GM12878 (cell line): ENCODE data around the gene AP3D1. TPM values are rescaled to one million over a fixed set of nuclear protein-coding genes. Genes with fewer than 3 reads are reported as not detected.

Experiments
- ATAC-seq: fragments of 200-7000 bp; cut with Tn5 transposase; 3 replicates; pipeline ENCODE4 v1.9.1; 2020; ENCODE audit warnings: mild to moderate bottlenecking, moderate library complexity
- BruUV-seq: library from RNA; stranded (reverse); fragments of 400-500 nt; replicated peaks from 2 replicates; lab custom pipeline; 2021; lab: Mats Ljungman, UMichigan
- CTCF ChIA-PET: fragments of 300-600 bp; sonication (Branson Sonifier 250); formaldehyde crosslinking; extraction: SDS; loops from one replicate; lab custom pipeline; 2021; ENCODE audit warnings: inconsistent platforms; lab: Yijun Ruan, JAX
- POLR2A ChIA-PET: fragments of 350-600 bp; formaldehyde crosslinking; extraction: SDS; loops from one replicate; lab custom pipeline; 2021; ENCODE audit warnings: inconsistent platforms; lab: Charles Lee
- RAD21 ChIA-PET: fragments of 300-600 bp; sonication (Branson Sonifier 250); formaldehyde crosslinking; loops from one replicate; lab custom pipeline; 2023; ENCODE audit warnings: antibody characterized with exemption; ENCODE audit not compliant: unreplicated experiment; lab: Charles Lee
- SMC1A ChIA-PET: fragments of 300-600 bp; sonication (Branson Sonifier 250); formaldehyde crosslinking; loops from one replicate; lab custom pipeline; 2023; ENCODE audit not compliant: unreplicated experiment, uncharacterized antibody; lab: Charles Lee
- DNase-seq: peaks from one replicate; pipeline ENCODE4 v3.0.0-alpha.2; 2011; ENCODE audit warnings: low read depth, low spot score
- FAIRE-seq: peaks from 3 replicates; lab custom pipeline; 2011; peaks lifted over from hg19 to GRCh38; lab: Jason Lieb, UNC
- H2AFZ ChIP-seq: 2 replicates; pipeline ENCODE4 v1.6.0; 2011; ENCODE audit warnings: low read depth, low read length, control low read depth; ENCODE audit not compliant: control insufficient read depth
- H3K27ac ChIP-seq: 2 replicates; pipeline ENCODE4 v1.5.1; 2011; ENCODE audit warnings: control low read depth; ENCODE audit not compliant: control insufficient read depth, insufficient read depth
- H3K27me3 ChIP-seq, 2 experiments: replicated peaks in 1 of 2; 2 replicates each; pipeline versions ENCODE4 v1.6.0 to v1.6.1; 2011; ENCODE audit warnings: low read length in 1 of 2; ENCODE audit not compliant: control insufficient read depth in 2 of 2, insufficient read depth in 2 of 2
- H3K36me3 ChIP-seq, 2 experiments: 2 replicates each; pipeline ENCODE4 v1.5.1; 2011; ENCODE audit warnings: low read length in 1 of 2; ENCODE audit not compliant: control insufficient read depth in 2 of 2, insufficient read depth in 2 of 2
- H3K4me1 ChIP-seq: 2 replicates; pipeline ENCODE4 v1.6.1; 2011; ENCODE audit warnings: mild to moderate bottlenecking, low read length, moderate library complexity, mixed read lengths; ENCODE audit not compliant: control insufficient read depth, insufficient read depth
- H3K4me2 ChIP-seq: 2 replicates; pipeline ENCODE4 v1.6.0; 2011; ENCODE audit warnings: control low read depth; ENCODE audit not compliant: control insufficient read depth, insufficient read depth
- H3K4me3 ChIP-seq: fragments of 200-600 bp; sonication (generic); 2 replicates; pipeline ENCODE4 v1.5.1; 2016
- H3K79me2 ChIP-seq: 2 replicates; pipeline ENCODE4 v1.6.0; 2011; ENCODE audit warnings: low read length; ENCODE audit not compliant: control insufficient read depth, insufficient read depth
- H3K9ac ChIP-seq: 2 replicates; pipeline ENCODE4 v1.8.0; 2011; ENCODE audit warnings: low read length, control low read depth, mixed read lengths; ENCODE audit not compliant: control insufficient read depth, insufficient read depth
- H3K9me3 ChIP-seq: replicated peaks from 3 replicates; pipeline ENCODE4 v1.5.1; 2011; ENCODE audit warnings: mild to moderate bottlenecking, low read length; ENCODE audit not compliant: control insufficient read depth, insufficient read depth
- H4K20me1 ChIP-seq: 2 replicates; pipeline ENCODE4 v1.6.0; 2011; ENCODE audit not compliant: control insufficient read depth, insufficient read depth
- CHD1 ChIP-seq: IDR thresholded peaks from 2 replicates; pipeline ENCODE4 v1.6.1; 2012; ENCODE audit warnings: low read depth, low read length, improper control_type of control experiment
- DPF2 ChIP-seq: fragments of 450-650 bp; IDR thresholded peaks from 2 replicates; pipeline ENCODE4 v1.6.1; 2017; ENCODE audit warnings: mild to moderate bottlenecking
- EGR1 ChIP-seq, 2 experiments: IDR thresholded peaks; 1 replicate in 1 of 2; 2 replicates in 1 of 2; pipeline ENCODE4 v1.6.1; 2011 to 2012; ENCODE audit warnings: low read depth in 2 of 2, low read length in 2 of 2, borderline replicate concordance in 1 of 2, mild to moderate bottlenecking in 1 of 2, moderate library complexity in 1 of 2
- ETV6 ChIP-seq, 2 experiments: fragments of 450-650 bp in 1 of 2; IDR thresholded peaks in 1 of 2; conservative IDR thresholded peaks in 1 of 2; 2 replicates each; pipeline ENCODE4 v1.6.1; 2014; ENCODE audit warnings: antibody characterized with exemption in 1 of 2, borderline replicate concordance in 1 of 2, low read depth in 1 of 2, mild to moderate bottlenecking in 1 of 2, moderate library complexity in 1 of 2
- HDAC6 ChIP-seq: fragments of 200-600 bp; sonication (generic); IDR thresholded peaks from one replicate; pipeline ENCODE4 v1.8.0; 2017; ENCODE audit warnings: antibody characterized with exemption; ENCODE audit not compliant: unreplicated experiment
- MEF2A ChIP-seq: IDR thresholded peaks from 2 replicates; pipeline ENCODE4 v1.6.1; 2011; ENCODE audit warnings: low read depth, mild to moderate bottlenecking, low read length, moderate library complexity; ENCODE audit not compliant: insufficient read depth
- MEF2B ChIP-seq: fragments of 450-650 bp; IDR thresholded peaks from 2 replicates; pipeline ENCODE4 v1.6.1; 2018; ENCODE audit warnings: mild to moderate bottlenecking, moderate library complexity; ENCODE audit not compliant: partially characterized antibody, poor library complexity, severe bottlenecking
- MXI1 ChIP-seq: fragments of 150-350 bp; IDR thresholded peaks from 2 replicates; pipeline ENCODE4 v1.6.1; 2011; ENCODE audit warnings: low read depth, mild to moderate bottlenecking, inconsistent platforms, low read length, improper control_type of control experiment
- NFYB ChIP-seq: IDR thresholded peaks from 2 replicates; pipeline ENCODE4 v1.6.1; 2011; ENCODE audit warnings: low read depth, mild to moderate bottlenecking, low read length, improper control_type of control experiment, moderate library complexity; ENCODE audit not compliant: insufficient read depth
- NR2C1 ChIP-seq: fragments of 450-650 bp; IDR thresholded peaks from 2 replicates; pipeline ENCODE4 v1.6.1; 2017; ENCODE audit warnings: antibody characterized with exemption, mild to moderate bottlenecking, moderate library complexity
- NRF1 ChIP-seq: conservative IDR thresholded peaks from 2 replicates; pipeline ENCODE4 v1.6.1; 2011; ENCODE audit warnings: mild to moderate bottlenecking, low read depth, low read length, improper control_type of control experiment
- SIX5 ChIP-seq: IDR thresholded peaks from 2 replicates; pipeline ENCODE4 v1.6.1; 2011; ENCODE audit warnings: mild to moderate bottlenecking, low read depth, low read length, moderate library complexity; ENCODE audit not compliant: severe bottlenecking
- SMARCA5 ChIP-seq: fragments of 450-650 bp; IDR thresholded peaks from 2 replicates; pipeline ENCODE4 v1.6.1; 2017; ENCODE audit warnings: mild to moderate bottlenecking
- TARDBP ChIP-seq: IDR thresholded peaks from 2 replicates; pipeline ENCODE4 v1.6.1; 2016; ENCODE audit warnings: borderline replicate concordance
- WGBS: methylation state at CpG from one replicate; pipeline ENCODE4 v1.1.6; 2016; ENCODE audit warnings: low lambda C conversion rate; ENCODE audit not compliant: insufficient replicate concordance, insufficient coverage; ENCODE audit errors: missing lambda C conversion rate; 5-methylcytosine and 5-hydroxymethylcytosine counted together
- in situ Hi-C: fragments of 300-500 bp; cut with MboI; formaldehyde crosslinking; loops from 9 replicates; pipeline ENCODE4 v1.14.3; 2018; ENCODE audit warnings: mixed read lengths
- intact Hi-C: fragments of 100-400 bp; cut with micrococcal nuclease; formaldehyde crosslinking; loops from one replicate; pipeline ENCODE4 v1.14.2; 2022; ENCODE audit not compliant: unreplicated experiment
- polyA plus RNA-seq, 11 experiments: library from polyadenylated mRNA; depleted of rRNA in 4 of 11; unstranded in 6 of 11; stranded (reverse) in 5 of 11; fragments of >200 nt; fragmentation: Nextera tagmentation in 4 of 11; fragmentation: Illumina TruSeq in 1 of 11; extraction: Ambion mirVana in 4 of 11; extraction: Trizol in 1 of 11; gene quantifications; 1 replicate in 1 of 11; 2 replicates in 10 of 11; pipeline versions ENCODE4 v1.2.1 to v1.2.3, GENCODE V29; 2011 to 2016; ENCODE audit warnings: inconsistent platforms in 2 of 11, missing spikeins in 2 of 11, low read depth in 1 of 11
- total RNA-seq, 4 experiments: library from RNA; depleted of rRNA in 3 of 4; stranded (reverse); fragments of >200 nt in 3 of 4; fragmentation: Illumina TruSeq in 1 of 4; extraction: Trizol in 1 of 4; gene quantifications; 2 replicates each; pipeline versions ENCODE4 v1.2.1 to v1.2.3, GENCODE V29; 2013 to 2021
- TF ChIP-seq, protein P1 (sequence below): IDR thresholded peaks from 2 replicates; pipeline ENCODE4 v1.6.1; 2012; ENCODE audit warnings: low read depth, low read length, improper control_type of control experiment
- TF ChIP-seq, protein P2 (sequence below): fragments of 150-350 bp; IDR thresholded peaks from 2 replicates; pipeline ENCODE4 v1.6.1; 2016; ENCODE audit warnings: low read depth, low read length
- TF ChIP-seq, protein P3 (sequence below): IDR thresholded peaks from 2 replicates; pipeline ENCODE4 v1.6.1; 2011; ENCODE audit warnings: mild to moderate bottlenecking, low read depth, low read length, moderate library complexity; ENCODE audit not compliant: insufficient replicate concordance

AP3D1 gene
- total and polyA plus RNA-seq, 10 of the 15 experiments (the other 5 are each of a cell fraction or from before 2014, with no cell fraction given), result 1.5 to 108 (median 59.1) TPM

DNA sequence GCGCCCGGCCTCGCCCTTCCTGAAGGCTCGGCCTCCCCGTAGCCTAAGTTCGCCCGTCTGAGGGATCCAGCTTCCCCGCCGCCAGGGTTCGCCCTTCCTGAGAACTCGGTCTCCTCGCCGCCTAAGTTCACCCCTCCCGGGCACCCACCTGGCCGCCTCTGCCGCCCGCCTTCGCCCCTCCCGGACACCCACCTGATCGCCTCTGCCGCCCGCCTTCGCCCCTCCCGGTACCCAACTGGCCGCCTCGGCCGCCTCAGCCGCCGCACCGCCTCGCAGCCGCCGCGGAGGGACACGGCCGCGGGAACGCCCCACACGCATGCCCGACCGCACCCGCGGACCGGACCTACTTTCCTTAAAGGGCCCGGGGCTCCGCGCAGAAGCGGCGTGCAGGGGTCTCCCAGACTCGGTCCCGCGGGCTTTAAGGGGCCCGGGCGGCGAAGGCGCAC, 55.3 kb downstream of the AP3D1 start, which contains the start of gene MOB3A:
TSS of gene MOB3A (minus strand) at position 293 of the 446 bp plus-strand sequence. CDS start 17,766 bp downstream, outside the sequence.
- in situ Hi-C loops (no loop called here), intact Hi-C loops (loop anchor here (10.0 kb wide), 3 partner anchors 139 to 191 kb away; partner anchors contain the start of genes ADAT3, PLEKHJ1, SCAMP4 and SF3A2)
- WGBS, result under 1% methylated on average over 50 of the region's 56 CpGs
- H3K9me3 ChIP-seq, result no peaks in the 10 kb centered on the region
- no peak for FAIRE-seq
- H3K4me2 ChIP-seq, result peak within 1 kb of the TSS; percentile 88
- peak within 1 kb of the TSS; percentile 93 for H3K27ac ChIP-seq
- no TSS peak for BruUV-seq
- RAD21 ChIA-PET, result interaction anchor here (0.9 to 4.9 kb wide), 2 partner anchors 9 to 13 kb away, joined by 5 to 31 read pairs; no protein-coding TSS in a partner anchor
- peaks cover 55% of the 10 kb centered on the region for H3K79me2 ChIP-seq
- ATAC-seq, result peak; percentile 49
- H4K20me1 ChIP-seq, result no peaks in the 10 kb centered on the region
- H2AFZ ChIP-seq, result peak within 1 kb of the TSS; percentile 69
- DNase-seq, result no peak
- POLR2A ChIA-PET, result interaction anchor here (1.5 to 7.8 kb wide), 4 partner anchors 13 to 232 kb away, joined by 4 to 110 read pairs (median 48); partner anchors contain the start of gene MKNK2
- SMC1A ChIA-PET, result interaction anchor here (1.9 to 5.1 kb wide), 2 partner anchors 13 to 44 kb away, joined by 7 to 43 read pairs; no protein-coding TSS in a partner anchor
- H3K4me1 ChIP-seq, result peaks cover 21% of the 10 kb centered on the region
- H3K9ac ChIP-seq, result peak within 1 kb of the TSS; percentile 83
- CTCF ChIA-PET, result interaction anchor here (1.4 to 3.1 kb wide), 2 partner anchors 27 to 47 kb away, joined by 3 to 7 read pairs; no protein-coding TSS in a partner anchor
- peak within 1 kb of the TSS; percentile 93 for H3K4me3 ChIP-seq
- no peaks in the 10 kb centered on the region for H3K27me3 ChIP-seq
- peaks cover 3 to 15% of the 10 kb centered on the region in 2 experiments; a peak in 3 of 4 replicates for H3K36me3 ChIP-seq
- 0 out of 2 replicates have a peak, but pooled peaks have one; percentile 62 for TF ChIP-seq MEF2A
- TF ChIP-seq NRF1, result peak; percentile 48
- peak; percentile 96; the same call in 1 of the 2 replicates for TF ChIP-seq SMARCA5
- TF ChIP-seq MEF2B, result peak; percentile 76
- TF ChIP-seq DPF2, result peak; percentile 94
- TF ChIP-seq MXI1, result peak; percentile 83; the same call in 1 of the 2 replicates
- TF ChIP-seq HDAC6, result no peak
- TF ChIP-seq, protein P1, sequence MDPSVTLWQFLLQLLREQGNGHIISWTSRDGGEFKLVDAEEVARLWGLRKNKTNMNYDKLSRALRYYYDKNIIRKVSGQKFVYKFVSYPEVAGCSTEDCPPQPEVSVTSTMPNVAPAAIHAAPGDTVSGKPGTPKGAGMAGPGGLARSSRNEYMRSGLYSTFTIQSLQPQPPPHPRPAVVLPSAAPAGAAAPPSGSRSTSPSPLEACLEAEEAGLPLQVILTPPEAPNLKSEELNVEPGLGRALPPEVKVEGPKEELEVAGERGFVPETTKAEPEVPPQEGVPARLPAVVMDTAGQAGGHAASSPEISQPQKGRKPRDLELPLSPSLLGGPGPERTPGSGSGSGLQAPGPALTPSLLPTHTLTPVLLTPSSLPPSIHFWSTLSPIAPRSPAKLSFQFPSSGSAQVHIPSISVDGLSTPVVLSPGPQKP, result peak; percentile 66; the same call in 1 of the 2 replicates
- TF ChIP-seq, protein P2, sequence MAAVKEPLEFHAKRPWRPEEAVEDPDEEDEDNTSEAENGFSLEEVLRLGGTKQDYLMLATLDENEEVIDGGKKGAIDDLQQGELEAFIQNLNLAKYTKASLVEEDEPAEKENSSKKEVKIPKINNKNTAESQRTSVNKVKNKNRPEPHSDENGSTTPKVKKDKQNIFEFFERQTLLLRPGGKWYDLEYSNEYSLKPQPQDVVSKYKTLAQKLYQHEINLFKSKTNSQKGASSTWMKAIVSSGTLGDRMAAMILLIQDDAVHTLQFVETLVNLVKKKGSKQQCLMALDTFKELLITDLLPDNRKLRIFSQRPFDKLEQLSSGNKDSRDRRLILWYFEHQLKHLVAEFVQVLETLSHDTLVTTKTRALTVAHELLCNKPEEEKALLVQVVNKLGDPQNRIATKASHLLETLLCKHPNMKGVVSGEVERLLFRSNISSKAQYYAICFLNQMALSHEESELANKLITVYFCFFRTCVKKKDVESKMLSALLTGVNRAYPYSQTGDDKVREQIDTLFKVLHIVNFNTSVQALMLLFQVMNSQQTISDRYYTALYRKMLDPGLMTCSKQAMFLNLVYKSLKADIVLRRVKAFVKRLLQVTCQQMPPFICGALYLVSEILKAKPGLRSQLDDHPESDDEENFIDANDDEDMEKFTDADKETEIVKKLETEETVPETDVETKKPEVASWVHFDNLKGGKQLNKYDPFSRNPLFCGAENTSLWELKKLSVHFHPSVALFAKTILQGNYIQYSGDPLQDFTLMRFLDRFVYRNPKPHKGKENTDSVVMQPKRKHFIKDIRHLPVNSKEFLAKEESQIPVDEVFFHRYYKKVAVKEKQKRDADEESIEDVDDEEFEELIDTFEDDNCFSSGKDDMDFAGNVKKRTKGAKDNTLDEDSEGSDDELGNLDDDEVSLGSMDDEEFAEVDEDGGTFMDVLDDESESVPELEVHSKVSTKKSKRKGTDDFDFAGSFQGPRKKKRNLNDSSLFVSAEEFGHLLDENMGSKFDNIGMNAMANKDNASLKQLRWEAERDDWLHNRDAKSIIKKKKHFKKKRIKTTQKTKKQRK, result no peak
- 0 out of 2 replicates have a peak, but pooled peaks have one; percentile 46 for TF ChIP-seq NR2C1
- TF ChIP-seq, protein P3, sequence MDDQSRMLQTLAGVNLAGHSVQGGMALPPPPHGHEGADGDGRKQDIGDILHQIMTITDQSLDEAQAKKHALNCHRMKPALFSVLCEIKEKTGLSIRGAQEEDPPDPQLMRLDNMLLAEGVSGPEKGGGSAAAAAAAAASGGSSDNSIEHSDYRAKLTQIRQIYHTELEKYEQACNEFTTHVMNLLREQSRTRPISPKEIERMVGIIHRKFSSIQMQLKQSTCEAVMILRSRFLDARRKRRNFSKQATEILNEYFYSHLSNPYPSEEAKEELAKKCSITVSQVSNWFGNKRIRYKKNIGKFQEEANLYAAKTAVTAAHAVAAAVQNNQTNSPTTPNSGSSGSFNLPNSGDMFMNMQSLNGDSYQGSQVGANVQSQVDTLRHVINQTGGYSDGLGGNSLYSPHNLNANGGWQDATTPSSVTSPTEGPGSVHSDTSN, result peak; percentile 81
- peak; percentile 75; the same call in 1 of the 2 replicates for TF ChIP-seq TARDBP
- 0 out of 2 replicates have a peak, but pooled peaks have one; percentile 68 for TF ChIP-seq CHD1
- peak; percentile 16 for TF ChIP-seq SIX5
- TF ChIP-seq NFYB, result no peak
- peak in 1 of 2 experiments; percentile 41; a peak in 1 of 3 replicates for TF ChIP-seq EGR1 (IDR thresholded peaks at IDR 0.05; ENCODE audit: borderline replicate concordance in 1 of 2, low read depth in 2 of 2, low read length in 2 of 2)
- TF ChIP-seq ETV6 (conservative IDR thresholded peaks at IDR 0.05 in 1 of 2, IDR thresholded peaks at IDR 0.05 in 1 of 2; ENCODE audit: borderline replicate concordance in 1 of 2, low read depth in 1 of 2), result peak in 1 of 2 experiments; percentile 60; a peak in 1 of 4 replicates
